ENCODE measurements around the gene GBX1. TPM values are rescaled to one million over a fixed set of nuclear protein-coding genes. Genes with fewer than 3 reads are reported as not detected.

Gene GBX1
- total RNA-seq, 1 donor from 2014 or later: not detected

DNA sequence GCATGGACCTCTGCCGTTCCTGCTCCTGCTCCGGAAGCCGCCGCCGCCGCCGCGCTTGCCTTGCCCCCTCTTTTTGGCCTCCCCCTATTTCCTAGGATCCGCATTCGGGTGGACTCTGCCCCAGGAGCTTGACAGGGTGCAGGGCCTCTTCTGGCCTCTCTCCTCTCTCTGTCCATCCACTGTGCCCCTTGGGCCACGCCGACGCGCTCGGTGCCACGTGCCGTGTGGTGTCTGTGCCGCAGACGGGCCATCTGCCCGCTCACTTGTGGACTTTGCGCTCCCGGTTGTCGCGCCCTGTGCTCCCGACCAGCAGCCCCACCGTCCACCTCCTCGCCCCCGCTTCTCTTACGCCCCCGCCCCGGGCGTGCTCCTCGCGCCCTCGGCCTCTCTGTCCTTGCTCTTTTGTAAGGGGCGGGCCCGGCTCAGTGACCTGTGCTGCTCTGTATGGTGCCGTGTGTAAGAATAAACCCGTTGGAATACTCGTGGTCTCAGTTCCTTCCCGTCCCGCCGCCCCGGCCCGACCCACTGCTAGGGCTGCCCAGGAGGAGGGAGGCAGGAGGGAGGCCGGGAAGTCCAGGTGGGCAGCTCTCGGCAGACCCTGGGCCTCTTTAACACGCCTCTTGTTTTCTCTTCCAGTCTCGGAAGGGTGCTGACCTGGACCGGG lies 44.2 kb downstream of the GBX1 start:
- TF ChIP-seq, protein P1, sequence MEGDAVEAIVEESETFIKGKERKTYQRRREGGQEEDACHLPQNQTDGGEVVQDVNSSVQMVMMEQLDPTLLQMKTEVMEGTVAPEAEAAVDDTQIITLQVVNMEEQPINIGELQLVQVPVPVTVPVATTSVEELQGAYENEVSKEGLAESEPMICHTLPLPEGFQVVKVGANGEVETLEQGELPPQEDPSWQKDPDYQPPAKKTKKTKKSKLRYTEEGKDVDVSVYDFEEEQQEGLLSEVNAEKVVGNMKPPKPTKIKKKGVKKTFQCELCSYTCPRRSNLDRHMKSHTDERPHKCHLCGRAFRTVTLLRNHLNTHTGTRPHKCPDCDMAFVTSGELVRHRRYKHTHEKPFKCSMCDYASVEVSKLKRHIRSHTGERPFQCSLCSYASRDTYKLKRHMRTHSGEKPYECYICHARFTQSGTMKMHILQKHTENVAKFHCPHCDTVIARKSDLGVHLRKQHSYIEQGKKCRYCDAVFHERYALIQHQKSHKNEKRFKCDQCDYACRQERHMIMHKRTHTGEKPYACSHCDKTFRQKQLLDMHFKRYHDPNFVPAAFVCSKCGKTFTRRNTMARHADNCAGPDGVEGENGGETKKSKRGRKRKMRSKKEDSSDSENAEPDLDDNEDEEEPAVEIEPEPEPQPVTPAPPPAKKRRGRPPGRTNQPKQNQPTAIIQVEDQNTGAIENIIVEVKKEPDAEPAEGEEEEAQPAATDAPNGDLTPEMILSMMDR (conservative IDR thresholded peaks at IDR 0.05; ENCODE audit: low read depth, low read length): no peak
- no peak overlapping the region for H3K4me3 ChIP-seq (ENCODE audit: low read depth, low read length)
- DNase-seq (ENCODE audit: low read depth): no peak

DNA sequence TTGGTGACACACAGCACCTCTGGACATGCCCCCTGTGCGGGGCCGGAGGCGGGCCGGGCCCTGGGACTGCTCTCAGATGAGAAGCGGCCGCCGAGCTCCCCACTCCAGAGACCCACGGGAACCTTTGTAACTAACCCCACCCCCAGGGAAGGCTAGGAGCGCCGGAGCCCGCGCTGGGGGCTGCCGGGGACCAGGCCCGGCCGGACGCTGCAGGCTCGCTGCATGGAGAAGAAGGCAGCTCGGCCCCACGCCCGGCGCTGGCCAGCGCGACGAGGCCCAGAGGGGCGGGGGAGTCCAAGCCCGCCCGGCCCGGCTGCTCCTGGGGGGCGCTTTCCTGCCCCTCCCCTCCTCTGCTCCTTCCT lies 44.7 kb downstream of the GBX1 start:
- no peak overlapping the region for H3K4me3 ChIP-seq (ENCODE audit: low read depth, low read length)
- TF ChIP-seq, protein P1 (conservative IDR thresholded peaks at IDR 0.05; ENCODE audit: low read depth, low read length): no peak

DNA sequence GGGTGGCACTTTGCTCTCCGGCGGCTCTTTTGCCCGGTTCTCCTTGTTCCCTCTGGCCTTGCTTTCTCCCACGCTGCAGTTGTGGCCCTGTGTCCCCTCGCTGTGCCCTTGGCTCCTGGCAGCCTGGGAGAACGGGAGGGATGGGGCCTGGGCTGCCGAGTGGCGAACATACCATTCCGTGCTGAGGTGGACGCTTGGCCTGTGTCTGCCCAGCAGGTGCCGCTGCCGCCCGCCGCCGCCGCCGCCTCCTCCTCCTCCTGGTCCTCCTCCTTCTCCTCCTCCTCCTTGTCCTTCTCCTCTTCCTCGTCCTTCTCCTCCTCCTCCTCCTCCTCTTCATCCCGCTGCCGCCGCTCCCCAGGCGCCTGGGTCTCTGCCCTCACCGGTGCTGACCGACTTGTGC lies 45.2 kb downstream of the GBX1 start:
- H3K4me3 ChIP-seq (ENCODE audit: low read depth, low read length): no peak overlapping the region
- TF ChIP-seq, protein P1 (conservative IDR thresholded peaks at IDR 0.05; ENCODE audit: low read depth, low read length): no peak
- DNase-seq (ENCODE audit: low read depth): no peak

More for the DNA sequence above, 44.7 kb downstream of the GBX1 start:
- no peak for DNase-seq (ENCODE audit: low read depth)

DNA sequence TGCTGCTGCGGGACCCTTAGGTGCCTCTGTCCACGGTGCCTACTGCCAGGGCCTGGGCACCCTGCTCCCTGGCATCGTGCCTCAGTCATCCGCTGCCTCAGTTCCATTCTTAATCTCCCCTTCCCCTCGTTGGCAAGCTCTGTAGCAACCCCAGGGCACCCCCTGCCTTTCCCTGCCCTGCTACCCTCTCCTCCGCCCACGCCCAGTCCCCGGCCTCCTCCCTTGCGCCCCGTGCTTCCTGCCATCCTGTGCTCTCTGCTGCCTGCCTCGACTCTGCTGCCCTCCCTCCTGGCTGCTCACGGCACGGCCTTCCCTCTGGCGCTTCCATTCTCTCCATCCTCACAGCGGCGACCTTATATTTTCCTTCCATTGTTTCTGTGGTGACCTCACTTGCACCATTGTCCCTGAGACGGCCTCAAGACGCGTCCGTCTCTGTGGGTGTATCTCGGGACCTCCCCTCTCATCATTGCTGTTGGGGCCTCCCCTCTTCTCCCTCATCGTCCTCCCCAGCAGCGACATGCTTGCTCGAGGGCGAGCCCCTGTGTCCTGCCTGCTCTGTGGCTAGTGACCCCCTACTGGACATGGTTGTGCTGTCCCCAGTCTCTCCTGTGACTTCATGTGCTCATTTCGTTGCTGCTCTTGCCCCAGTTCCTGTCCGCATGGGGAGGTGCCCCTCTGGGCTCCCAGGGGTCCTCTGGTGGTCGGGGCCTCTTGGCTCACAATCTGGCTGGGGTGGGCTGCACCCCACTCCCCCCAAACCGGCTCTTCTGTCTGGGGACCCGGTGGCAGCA lies 45.9 kb downstream of the GBX1 start:
- no peak for DNase-seq (ENCODE audit: low read depth)

DNA sequence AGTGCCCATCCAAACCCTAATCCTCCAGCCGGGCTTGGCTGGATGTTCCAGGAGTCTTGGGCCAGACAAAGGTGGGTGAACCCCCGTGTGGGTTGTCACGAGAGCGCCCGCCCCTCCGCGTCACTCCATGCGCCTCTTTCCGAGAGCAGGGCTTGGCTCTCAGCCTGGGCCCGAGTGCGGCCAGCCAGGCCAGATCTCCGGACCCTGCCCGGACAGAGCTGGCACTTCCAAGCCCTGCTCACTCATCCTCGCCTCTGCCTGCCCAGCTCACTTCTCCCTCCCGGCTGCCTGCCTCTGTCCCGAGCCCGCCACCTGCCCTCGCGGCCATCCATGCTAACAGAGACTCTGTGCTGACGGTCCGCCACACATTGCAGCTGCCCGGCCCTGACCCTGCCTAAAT lies 46.6 kb downstream of the GBX1 start:
- no peak for DNase-seq (ENCODE audit: low read depth)
- TF ChIP-seq, protein P1 (conservative IDR thresholded peaks at IDR 0.05; ENCODE audit: low read depth, low read length): no peak

More for the DNA sequence above, 45.9 kb downstream of the GBX1 start:
- H3K4me3 ChIP-seq (ENCODE audit: low read depth, low read length): no peak overlapping the region
- TF ChIP-seq, protein P1 (conservative IDR thresholded peaks at IDR 0.05; ENCODE audit: low read depth, low read length): no peak

DNA sequence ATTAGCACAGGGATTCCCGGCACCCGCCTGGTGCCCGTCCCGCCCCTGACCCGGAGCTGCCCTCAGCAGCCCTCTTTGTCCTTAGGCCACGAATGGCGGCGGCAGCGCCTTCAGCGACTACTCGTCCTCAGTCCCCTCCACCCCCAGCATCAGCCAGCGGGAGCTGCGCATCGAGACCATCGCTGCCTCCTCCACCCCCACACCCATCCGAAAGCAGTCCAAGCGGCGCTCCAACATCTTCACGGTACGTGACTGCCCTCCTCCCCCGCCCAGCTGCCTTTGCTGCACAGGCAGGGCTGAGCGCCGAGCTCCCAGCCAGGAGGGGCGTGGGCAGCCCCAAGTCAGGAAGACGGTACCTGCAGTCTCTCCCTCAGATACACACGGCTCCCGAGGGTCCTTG lies 47.6 kb downstream of the GBX1 start:
- H3K4me3 ChIP-seq (ENCODE audit: low read depth, low read length): no peak overlapping the region
- DNase-seq (ENCODE audit: low read depth): no peak
- TF ChIP-seq, protein P1 (conservative IDR thresholded peaks at IDR 0.05; ENCODE audit: low read depth, low read length): no peak

More for the DNA sequence above, 46.6 kb downstream of the GBX1 start:
- H3K4me3 ChIP-seq (ENCODE audit: low read depth, low read length): no peak overlapping the region
